ENCODE measurements around the gene PGM1.

The PGM1 gene

GRCh38 chr1:63663301-63663700 lies 70.1 kb downstream of the PGM1 start:
- Histone ChIP-seq H3K4me1 (ENCODE audit: control extremely low read depth in 1 of 4, control insufficient read depth in 4 of 4, insufficient read depth in 4 of 4, low read length in 3 of 4) (no peaks in the 10 kb centered on the region), H3K27me3 (replicated peaks in 2 of 5; ENCODE audit: control insufficient read depth in 4 of 5, insufficient read depth in 5 of 5, low read length in 4 of 5) (no peaks in the 10 kb centered on the region), H3K4me3 (ENCODE audit: control insufficient read depth in 1 of 7, extremely low read depth in 1 of 7, insufficient read depth in 4 of 7, low read depth in 2 of 7, low read length in 6 of 7) (no peak overlapping the region), H3K36me3 (ENCODE audit: control insufficient read depth in 4 of 4, insufficient read depth in 4 of 4, low read length in 3 of 4) (peaks cover 0 to 12% (median 10%) of the 10 kb centered on the region in 4 experiments), H3K27ac (ENCODE audit: insufficient read depth in 1 of 2, low read depth in 1 of 2, low read length in 2 of 2, poor library complexity in 1 of 2, severe bottlenecking in 2 of 2) (no peak overlapping the region), H3K9me3 (ENCODE audit: control extremely low read depth in 1 of 5, control insufficient read depth in 4 of 5, insufficient read depth in 2 of 5, low read depth in 1 of 5, low read length in 4 of 5) (peaks cover 0 to 11% (median 0%) of the 10 kb centered on the region in 5 experiments)
- DNase-seq = no peak
- WGBS (ENCODE audit: insufficient coverage) = 100% methylated on average over 3 of the region's 3 CpGs
- ChIA-PET POLR2A (no interaction called here), CTCF (no interaction called here)

DNA sequence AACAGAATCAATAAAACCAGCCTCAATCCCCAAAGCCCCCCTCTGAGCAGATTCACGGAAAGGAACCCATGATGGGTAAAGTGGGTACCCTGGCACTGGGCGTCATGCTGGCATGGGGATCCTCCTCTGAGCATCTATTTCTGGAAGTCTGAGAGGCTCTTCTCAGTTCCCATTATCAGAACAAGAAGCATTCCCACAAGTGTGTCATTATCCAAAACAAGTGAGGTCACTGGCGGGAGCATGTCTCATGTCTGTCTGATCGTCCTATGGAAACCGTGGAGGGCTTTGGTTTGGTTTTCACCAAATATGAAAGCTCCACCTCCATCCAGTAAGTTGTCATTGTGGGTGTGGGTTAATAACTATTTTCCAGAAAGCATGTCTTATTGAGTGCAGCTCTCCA lies 70.7 kb downstream of the PGM1 start:
- no peak for DNase-seq
- ChIA-PET CTCF (no interaction called here), POLR2A (no interaction called here)
- H3K27ac ChIP-seq (ENCODE audit: insufficient read depth in 1 of 2, low read depth in 1 of 2, low read length in 2 of 2, poor library complexity in 1 of 2, severe bottlenecking in 2 of 2) = no peak overlapping the region
- peaks cover 0 to 12% (median 10%) of the 10 kb centered on the region in 4 experiments for H3K36me3 ChIP-seq (ENCODE audit: control insufficient read depth in 4 of 4, insufficient read depth in 4 of 4, low read length in 3 of 4)
- H3K4me3 ChIP-seq (ENCODE audit: control insufficient read depth in 1 of 7, extremely low read depth in 1 of 7, insufficient read depth in 4 of 7, low read depth in 2 of 7, low read length in 6 of 7) = no peak overlapping the region
- no peaks in the 10 kb centered on the region for H3K4me1 ChIP-seq (ENCODE audit: control extremely low read depth in 1 of 4, control insufficient read depth in 4 of 4, insufficient read depth in 4 of 4, low read length in 3 of 4)
- H3K9me3 ChIP-seq (ENCODE audit: control extremely low read depth in 1 of 5, control insufficient read depth in 4 of 5, insufficient read depth in 2 of 5, low read depth in 1 of 5, low read length in 4 of 5) = peaks cover 0 to 11% (median 0%) of the 10 kb centered on the region in 5 experiments
- H3K27me3 ChIP-seq (replicated peaks in 2 of 5; ENCODE audit: control insufficient read depth in 4 of 5, insufficient read depth in 5 of 5, low read length in 4 of 5) = no peaks in the 10 kb centered on the region
- WGBS (ENCODE audit: insufficient coverage) = 93% methylated on average over 3 of the region's 5 CpGs

DNA sequence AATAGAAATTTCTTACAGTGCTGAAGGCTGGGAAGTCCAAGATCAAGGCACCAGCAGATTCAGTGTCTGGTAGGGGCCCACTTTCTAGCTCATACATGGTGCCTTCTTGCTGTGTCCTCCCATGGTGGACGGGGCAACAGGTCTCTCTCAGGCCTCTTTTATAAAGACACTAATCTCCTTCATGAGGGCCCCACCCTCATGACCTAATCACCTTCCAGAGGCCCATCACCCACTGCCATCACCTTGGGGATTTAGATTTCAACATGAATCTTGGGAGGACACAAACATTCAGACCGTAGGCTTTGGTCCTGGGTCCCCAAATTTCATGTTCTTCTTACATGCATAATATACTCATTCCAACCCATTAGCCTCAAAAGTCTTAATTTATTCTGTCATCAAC lies 71.5 kb downstream of the PGM1 start:
- Histone ChIP-seq H3K27ac (ENCODE audit: insufficient read depth in 1 of 2, low read depth in 1 of 2, low read length in 2 of 2, poor library complexity in 1 of 2, severe bottlenecking in 2 of 2) (no peak overlapping the region), H3K4me1 (ENCODE audit: control extremely low read depth in 1 of 4, control insufficient read depth in 4 of 4, insufficient read depth in 4 of 4, low read length in 3 of 4) (no peaks in the 10 kb centered on the region), H3K9me3 (ENCODE audit: control extremely low read depth in 1 of 5, control insufficient read depth in 4 of 5, insufficient read depth in 2 of 5, low read depth in 1 of 5, low read length in 4 of 5) (peaks cover 0 to 11% (median 0%) of the 10 kb centered on the region in 5 experiments), H3K4me3 (ENCODE audit: control insufficient read depth in 1 of 7, extremely low read depth in 1 of 7, insufficient read depth in 4 of 7, low read depth in 2 of 7, low read length in 6 of 7) (no peak overlapping the region), H3K27me3 (replicated peaks in 2 of 5; ENCODE audit: control insufficient read depth in 4 of 5, insufficient read depth in 5 of 5, low read length in 4 of 5) (no peaks in the 10 kb centered on the region), H3K36me3 (ENCODE audit: control insufficient read depth in 4 of 4, insufficient read depth in 4 of 4, low read length in 3 of 4) (peaks cover 0 to 6% (median 2%) of the 10 kb centered on the region in 4 experiments)
- 100% methylated on average over 2 of the region's 2 CpGs for WGBS (ENCODE audit: insufficient coverage)
- ChIA-PET POLR2A (interaction anchor here (0.6 kb wide), 1 partner anchor 228 kb away, joined by 3 read pairs; no protein-coding TSS in a partner anchor), CTCF (interaction anchor here (1.4 kb wide), 1 partner anchor 28 kb away, joined by 3 read pairs; no protein-coding TSS in a partner anchor)
- no peak for DNase-seq

DNA sequence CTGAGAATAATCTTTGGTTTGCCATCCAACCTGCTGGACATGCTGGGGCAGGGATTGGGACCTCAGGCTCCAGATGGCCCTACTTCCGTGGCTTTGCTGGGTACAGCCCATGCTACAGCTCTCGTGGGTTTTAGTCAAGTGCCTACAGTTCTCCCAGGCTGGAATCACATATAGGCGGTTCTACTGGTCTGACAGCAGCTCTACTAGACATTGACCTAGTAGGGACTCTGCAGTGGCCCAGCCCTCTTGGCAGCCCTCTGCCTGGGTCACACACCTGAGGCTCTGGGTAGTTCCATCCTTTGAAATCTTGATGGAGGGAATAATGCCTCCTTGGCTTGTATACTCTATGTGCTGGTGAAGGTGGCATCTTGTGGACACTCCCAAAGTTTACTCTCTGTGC lies 72.2 kb downstream of the PGM1 start:
- H3K9me3 ChIP-seq (ENCODE audit: control extremely low read depth in 1 of 5, control insufficient read depth in 4 of 5, insufficient read depth in 2 of 5, low read depth in 1 of 5, low read length in 4 of 5) = peaks cover 0 to 11% (median 0%) of the 10 kb centered on the region in 5 experiments
- ChIA-PET CTCF (interaction anchor here (1.4 kb wide), 1 partner anchor 28 kb away, joined by 3 read pairs; no protein-coding TSS in a partner anchor), POLR2A (interaction anchor here (0.6 kb wide), 1 partner anchor 227 kb away, joined by 3 read pairs; no protein-coding TSS in a partner anchor)
- peaks cover 0 to 3% (median under 1%) of the 10 kb centered on the region in 4 experiments for H3K36me3 ChIP-seq (ENCODE audit: control insufficient read depth in 4 of 4, insufficient read depth in 4 of 4, low read length in 3 of 4)
- DNase-seq = no peak
- no peaks in the 10 kb centered on the region for H3K4me1 ChIP-seq (ENCODE audit: control extremely low read depth in 1 of 4, control insufficient read depth in 4 of 4, insufficient read depth in 4 of 4, low read length in 3 of 4)
- WGBS (ENCODE audit: insufficient coverage) = 90% methylated on average over 3 of the region's 3 CpGs
- H3K4me3 ChIP-seq (ENCODE audit: control insufficient read depth in 1 of 7, extremely low read depth in 1 of 7, insufficient read depth in 4 of 7, low read depth in 2 of 7, low read length in 6 of 7) = no peak overlapping the region
- H3K27ac ChIP-seq (ENCODE audit: insufficient read depth in 1 of 2, low read depth in 1 of 2, low read length in 2 of 2, poor library complexity in 1 of 2, severe bottlenecking in 2 of 2) = no peak overlapping the region
- H3K27me3 ChIP-seq (replicated peaks in 2 of 5; ENCODE audit: control insufficient read depth in 4 of 5, insufficient read depth in 5 of 5, low read length in 4 of 5) = no peaks in the 10 kb centered on the region

- no peak overlapping the region for H3K27ac ChIP-seq (ENCODE audit: insufficient read depth in 1 of 2, low read depth in 1 of 2, low read length in 2 of 2, poor library complexity in 1 of 2, severe bottlenecking in 2 of 2)
- no peaks in the 10 kb centered on the region for H3K4me1 ChIP-seq (ENCODE audit: control extremely low read depth in 1 of 4, control insufficient read depth in 4 of 4, insufficient read depth in 4 of 4, low read length in 3 of 4)
- H3K4me3 ChIP-seq (ENCODE audit: control insufficient read depth in 1 of 7, extremely low read depth in 1 of 7, insufficient read depth in 4 of 7, low read depth in 2 of 7, low read length in 6 of 7) = no peak overlapping the region
- no peak for DNase-seq
- ChIA-PET POLR2A (no interaction called here), CTCF (interaction anchor here (1.2 kb wide), 1 partner anchor 580 kb away, joined by 3 read pairs; no protein-coding TSS in a partner anchor)
- no peaks in the 10 kb centered on the region for H3K27me3 ChIP-seq (replicated peaks in 2 of 5; ENCODE audit: control insufficient read depth in 4 of 5, insufficient read depth in 5 of 5, low read length in 4 of 5)
- H3K36me3 ChIP-seq (ENCODE audit: control insufficient read depth in 4 of 4, insufficient read depth in 4 of 4, low read length in 3 of 4) = peaks cover 0 to 3% (median under 1%) of the 10 kb centered on the region in 4 experiments
- peaks cover 0 to 11% (median 0%) of the 10 kb centered on the region in 5 experiments for H3K9me3 ChIP-seq (ENCODE audit: control extremely low read depth in 1 of 5, control insufficient read depth in 4 of 5, insufficient read depth in 2 of 5, low read depth in 1 of 5, low read length in 4 of 5)
- 100% methylated on average over 3 of the region's 3 CpGs for WGBS (ENCODE audit: insufficient coverage)
Measured at GRCh38 chr1:63665824-63666223, 72.6 kb downstream of the PGM1 start.

DNA sequence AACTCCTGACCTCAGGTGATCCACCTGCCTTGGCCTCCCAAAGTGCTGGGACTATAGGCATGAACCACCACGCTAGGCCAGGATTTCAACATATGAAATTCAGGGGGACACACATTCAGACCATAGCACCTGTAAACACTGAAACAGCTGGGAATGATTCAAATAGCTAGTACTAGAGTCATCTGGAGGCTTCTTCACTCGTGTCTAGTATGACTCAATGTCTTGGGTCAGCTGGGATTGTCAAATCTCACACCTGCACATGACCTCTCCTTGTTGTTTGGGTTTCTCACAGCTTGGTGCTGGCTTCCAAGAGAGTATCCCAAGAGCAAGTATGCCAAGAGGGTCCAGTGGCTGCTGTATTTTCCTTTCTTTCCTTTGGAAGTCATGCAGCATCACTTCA lies 75.1 kb downstream of the PGM1 start:
- CTCF ChIA-PET = no interaction called here
- WGBS (ENCODE audit: insufficient coverage) = 100% methylated on average over 2 of the region's 2 CpGs
- POLR2A ChIA-PET = interaction anchor here (0.6 kb wide), 1 partner anchor 15 kb away, joined by 3 read pairs; no protein-coding TSS in a partner anchor

GRCh38 chr1:63669151-63669961 lies 76.1 kb downstream of the PGM1 start:
- peaks cover 0 to 3% (median 0%) of the 10 kb centered on the region in 4 experiments for H3K36me3 ChIP-seq (ENCODE audit: control insufficient read depth in 4 of 4, insufficient read depth in 4 of 4, low read length in 3 of 4)
- H3K4me3 ChIP-seq (ENCODE audit: control insufficient read depth in 1 of 7, extremely low read depth in 1 of 7, insufficient read depth in 4 of 7, low read depth in 2 of 7, low read length in 6 of 7) = no peak overlapping the region
- H3K4me1 ChIP-seq (ENCODE audit: control extremely low read depth in 1 of 4, control insufficient read depth in 4 of 4, insufficient read depth in 4 of 4, low read length in 3 of 4) = no peaks in the 10 kb centered on the region
- H3K27ac ChIP-seq (ENCODE audit: insufficient read depth in 1 of 2, low read depth in 1 of 2, low read length in 2 of 2, poor library complexity in 1 of 2, severe bottlenecking in 2 of 2) = no peak overlapping the region
- 92% methylated on average over 11 of the region's 15 CpGs for WGBS (ENCODE audit: insufficient coverage)
- ChIA-PET CTCF (no interaction called here), POLR2A (no interaction called here)
- no peak for DNase-seq
- H3K27me3 ChIP-seq (replicated peaks in 2 of 5; ENCODE audit: control insufficient read depth in 4 of 5, insufficient read depth in 5 of 5, low read length in 4 of 5) = no peaks in the 10 kb centered on the region
- peaks cover 0 to 11% (median 0%) of the 10 kb centered on the region in 5 experiments for H3K9me3 ChIP-seq (ENCODE audit: control extremely low read depth in 1 of 5, control insufficient read depth in 4 of 5, insufficient read depth in 2 of 5, low read depth in 1 of 5, low read length in 4 of 5)

More for the DNA sequence above, 75.1 kb downstream of the PGM1 start:
- Histone ChIP-seq H3K27me3 (replicated peaks in 2 of 5; ENCODE audit: control insufficient read depth in 4 of 5, insufficient read depth in 5 of 5, low read length in 4 of 5) (no peaks in the 10 kb centered on the region), H3K36me3 (ENCODE audit: control insufficient read depth in 4 of 4, insufficient read depth in 4 of 4, low read length in 3 of 4) (peaks cover 0 to 3% (median 0%) of the 10 kb centered on the region in 4 experiments), H3K4me3 (ENCODE audit: control insufficient read depth in 1 of 7, extremely low read depth in 1 of 7, insufficient read depth in 4 of 7, low read depth in 2 of 7, low read length in 6 of 7) (no peak overlapping the region), H3K27ac (ENCODE audit: insufficient read depth in 1 of 2, low read depth in 1 of 2, low read length in 2 of 2, poor library complexity in 1 of 2, severe bottlenecking in 2 of 2) (no peak overlapping the region), H3K9me3 (ENCODE audit: control extremely low read depth in 1 of 5, control insufficient read depth in 4 of 5, insufficient read depth in 2 of 5, low read depth in 1 of 5, low read length in 4 of 5) (peaks cover 0 to 11% (median 0%) of the 10 kb centered on the region in 5 experiments), H3K4me1 (ENCODE audit: control extremely low read depth in 1 of 4, control insufficient read depth in 4 of 4, insufficient read depth in 4 of 4, low read length in 3 of 4) (no peaks in the 10 kb centered on the region)
- no peak for DNase-seq

All from common myeloid progenitor, CD34-positive (primary cell).